GM18873 (cell line): Measurements from ENCODE around the gene GRAMD4.

ENCODE experiments used
- ATAC-seq: cut with Tn5 transposase; IDR thresholded peaks from one replicate; pipeline ENCODE4 v1.9.1; 2021; ENCODE audit warnings: mild to moderate bottlenecking, moderate library complexity, moderate number of reproducible peaks; ENCODE audit not compliant: unreplicated experiment, low FRiP score

Gene GRAMD4

DNA sequence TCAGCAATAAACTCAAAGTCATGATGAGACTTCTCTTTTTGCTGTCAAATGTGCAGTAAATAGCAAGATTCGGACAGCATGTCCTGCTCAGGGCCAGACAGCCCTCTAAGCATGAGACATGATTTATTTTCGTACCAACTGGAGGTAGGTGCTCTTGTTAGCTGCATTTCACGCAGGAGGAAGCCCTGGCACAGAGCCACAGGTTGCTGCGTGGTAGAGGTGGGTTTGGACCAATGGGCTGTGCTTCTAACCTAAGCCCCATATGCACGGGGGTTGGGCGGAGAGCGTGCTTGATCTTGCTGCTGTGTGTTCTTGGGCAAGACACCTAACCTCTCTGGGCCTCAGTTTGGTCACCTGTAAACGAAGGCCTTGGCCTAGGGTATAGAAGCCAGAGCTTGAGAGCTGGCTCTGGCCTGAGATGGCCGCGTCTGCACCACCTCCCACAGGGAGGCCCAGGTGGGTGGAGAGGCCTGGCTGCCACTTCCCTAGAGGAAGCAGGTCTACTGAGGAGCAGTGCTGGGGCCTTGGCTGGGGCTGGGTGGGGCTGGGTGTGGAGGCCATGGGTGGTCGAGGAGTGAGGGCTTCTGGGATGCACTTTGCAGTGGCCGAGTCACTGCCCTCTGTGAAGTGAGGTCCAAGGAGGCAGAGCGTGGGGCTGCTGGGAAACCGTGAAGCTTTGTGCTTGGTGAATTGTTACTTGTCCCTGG, 38.5 kb upstream of the GRAMD4 start:
- no peak for ATAC-seq

DNA sequence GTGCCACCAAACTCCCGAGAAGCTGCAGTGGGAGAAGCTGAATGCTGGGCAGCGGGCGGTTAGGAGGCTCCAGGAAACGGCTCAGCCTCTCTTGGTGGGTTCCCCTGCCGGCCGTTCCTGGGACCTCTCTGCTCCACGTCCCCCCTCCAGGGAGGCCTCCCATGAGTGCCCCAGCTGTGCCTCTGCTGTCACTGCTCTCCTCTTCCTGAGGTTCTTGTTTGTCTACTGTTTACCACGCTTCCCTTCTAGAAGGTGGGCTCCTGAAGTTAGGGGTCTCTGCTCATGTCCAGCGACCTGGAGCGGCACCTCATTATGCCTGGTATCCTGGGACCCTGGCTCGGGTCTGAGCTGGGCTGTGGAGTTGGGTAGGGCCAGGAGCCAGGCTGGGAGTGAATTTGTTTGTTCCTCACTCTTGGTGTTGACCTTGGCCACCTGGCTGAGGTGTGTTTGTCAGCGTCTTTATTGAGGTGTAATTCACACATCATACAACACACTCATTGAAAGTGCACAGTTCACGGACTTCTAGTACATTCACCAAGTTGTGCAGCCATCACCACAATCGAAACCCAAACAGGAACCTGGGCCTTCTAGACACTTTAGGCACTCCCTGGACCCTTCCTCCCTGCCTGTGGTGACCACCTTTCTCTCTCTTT, 37.8 kb upstream of the GRAMD4 start:
- ATAC-seq: no peak

DNA sequence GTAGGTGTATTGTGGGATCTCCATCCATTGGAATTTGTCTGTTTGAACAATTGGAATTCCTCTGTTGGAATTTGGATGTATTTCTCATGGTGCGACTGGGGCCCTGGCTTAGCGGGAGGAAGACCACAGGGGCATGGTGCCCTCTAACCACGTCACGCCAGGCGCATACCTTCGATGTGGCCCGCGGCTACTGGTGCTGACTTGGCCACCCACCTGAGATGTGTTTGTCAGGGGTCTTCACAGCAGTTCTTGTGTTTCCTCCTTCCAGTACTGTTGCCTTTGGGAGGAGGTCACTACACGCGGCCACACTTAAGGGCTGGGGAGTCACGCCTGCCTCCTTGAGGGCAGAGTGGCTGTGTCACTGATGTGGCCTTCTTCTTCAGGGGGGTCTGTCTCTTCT, 36.6 kb upstream of the GRAMD4 start:
- no peak for ATAC-seq

GRCh38 chr22:46584081-46584921, 35.9 kb upstream of the GRAMD4 start:
- ATAC-seq: no peak

- ATAC-seq: no peak
Measured at GRCh38 chr22:46585340-46586122, 34.7 kb upstream of the GRAMD4 start.

GRCh38 chr22:46586123-46586519, 34.1 kb upstream of the GRAMD4 start:
- no peak for ATAC-seq

DNA sequence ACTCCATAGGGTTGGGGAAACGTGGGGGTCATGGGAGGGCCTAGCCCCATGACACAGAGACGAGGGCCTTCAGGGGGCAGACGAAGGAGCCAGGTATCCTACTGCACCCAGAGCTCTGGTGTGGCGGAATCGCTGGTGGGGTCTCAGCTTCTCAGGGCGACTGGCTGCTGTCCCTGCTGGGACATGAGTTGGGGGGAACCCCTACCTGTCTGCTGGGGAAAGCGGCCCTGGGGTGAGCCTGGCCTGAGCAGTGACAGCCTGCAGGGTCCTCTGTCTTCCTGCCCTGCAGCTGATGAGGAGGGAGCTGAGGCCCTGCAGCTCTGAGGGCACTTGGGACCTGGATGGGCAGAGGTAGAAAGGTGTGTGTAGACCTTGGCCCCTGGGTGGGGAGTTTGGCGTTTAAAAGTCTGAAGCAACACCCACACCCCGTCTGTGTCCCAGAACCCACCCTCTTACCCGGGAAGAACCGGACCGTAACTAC, 33.6 kb upstream of the GRAMD4 start:
- ATAC-seq: no peak

GRCh38 chr22:46587061-46587460, 33.1 kb upstream of the GRAMD4 start:
- ATAC-seq: no peak

DNA sequence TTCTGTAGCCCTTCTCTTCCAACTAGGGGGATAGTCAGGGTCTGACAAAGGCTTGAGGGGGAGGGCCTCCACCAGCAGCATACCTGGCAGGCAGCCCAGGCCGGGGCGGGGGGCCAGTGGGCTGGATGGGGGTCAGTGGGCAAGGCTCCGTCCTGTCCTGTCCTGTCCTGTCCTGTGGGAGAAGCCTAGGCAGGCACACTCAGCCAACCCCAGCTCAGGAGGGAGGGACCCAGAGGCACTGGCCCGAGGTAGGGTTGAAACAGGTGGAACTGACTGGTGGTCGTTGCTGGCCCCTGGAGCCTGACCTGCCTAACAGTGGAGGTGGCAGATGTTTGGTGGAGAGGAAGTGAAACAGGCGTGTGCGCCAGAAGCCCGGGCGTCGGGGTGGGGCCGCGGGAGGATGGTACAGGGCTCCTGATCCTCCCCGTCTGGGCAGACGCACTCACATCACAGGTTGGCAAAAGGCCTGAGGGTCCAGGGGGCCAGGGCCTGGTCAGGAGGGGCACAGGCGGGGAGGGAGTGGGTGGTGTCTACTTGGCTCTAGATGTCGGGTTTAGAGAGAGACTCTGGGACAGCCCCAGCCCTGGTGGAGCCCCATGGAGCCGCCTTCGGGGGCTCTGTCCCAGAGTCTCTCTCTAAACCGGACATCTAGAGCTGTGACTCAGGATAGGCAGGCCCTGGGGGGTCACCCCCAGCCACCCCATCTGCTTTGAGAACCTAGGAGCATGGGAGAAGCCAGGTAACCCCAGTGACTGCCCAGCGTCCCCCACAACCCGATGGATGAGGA, 32.5 kb upstream of the GRAMD4 start:
- ATAC-seq: no peak

- ATAC-seq: no peak
Measured at GRCh38 chr22:46588279-46589140, 31.7 kb upstream of the GRAMD4 start.

DNA sequence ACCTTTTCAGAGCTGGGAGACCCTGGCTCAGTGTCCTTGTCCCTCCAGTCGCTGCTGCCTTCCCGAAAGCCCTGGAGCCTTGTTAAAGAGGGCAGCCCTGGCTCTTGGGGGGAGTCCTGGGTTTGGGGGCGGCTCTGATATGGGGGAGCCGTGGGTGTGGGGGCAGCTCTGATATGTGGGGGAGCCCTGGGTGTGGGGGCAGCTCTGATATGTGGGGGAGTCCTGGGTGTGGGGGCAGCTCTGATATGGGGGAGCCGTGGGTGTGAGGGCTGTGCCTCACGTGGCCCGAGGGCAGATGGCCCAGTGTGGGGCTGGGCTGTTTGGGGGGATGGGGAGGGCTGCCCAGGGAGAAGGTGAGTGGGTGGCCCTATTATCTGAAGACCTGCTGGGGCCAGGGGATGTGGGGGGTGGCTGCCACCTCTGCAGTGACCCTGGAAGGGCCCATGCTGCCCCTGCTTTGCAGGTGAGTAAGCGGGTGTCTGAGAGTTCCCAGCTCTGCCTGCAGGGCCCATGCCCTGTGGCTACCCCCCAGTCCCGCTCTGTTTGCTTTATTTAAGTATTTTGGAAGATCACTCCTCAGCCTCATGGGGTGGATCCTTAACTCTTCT, 30.9 kb upstream of the GRAMD4 start:
- no peak for ATAC-seq

DNA sequence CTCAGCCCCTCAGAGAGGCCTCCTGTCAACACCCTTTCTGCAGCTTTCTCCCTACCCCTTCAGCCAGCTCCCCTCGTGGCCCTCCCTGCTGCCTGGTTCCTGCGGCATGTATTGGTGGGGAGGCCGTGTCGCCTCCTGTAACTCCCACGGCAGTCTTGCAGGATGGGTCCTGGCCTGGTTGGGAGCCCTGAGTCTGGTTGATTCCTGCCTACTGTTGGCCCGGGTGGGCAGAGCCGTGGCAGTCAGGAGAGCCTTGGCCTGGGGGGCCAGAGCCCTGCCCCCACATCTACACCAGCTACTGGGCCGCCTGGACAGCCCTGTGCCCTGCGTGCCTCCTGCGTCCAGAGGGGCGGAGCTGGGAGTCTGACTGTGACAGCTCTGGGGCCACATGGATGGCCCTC, 30.3 kb upstream of the GRAMD4 start:
- ATAC-seq: no peak

DNA sequence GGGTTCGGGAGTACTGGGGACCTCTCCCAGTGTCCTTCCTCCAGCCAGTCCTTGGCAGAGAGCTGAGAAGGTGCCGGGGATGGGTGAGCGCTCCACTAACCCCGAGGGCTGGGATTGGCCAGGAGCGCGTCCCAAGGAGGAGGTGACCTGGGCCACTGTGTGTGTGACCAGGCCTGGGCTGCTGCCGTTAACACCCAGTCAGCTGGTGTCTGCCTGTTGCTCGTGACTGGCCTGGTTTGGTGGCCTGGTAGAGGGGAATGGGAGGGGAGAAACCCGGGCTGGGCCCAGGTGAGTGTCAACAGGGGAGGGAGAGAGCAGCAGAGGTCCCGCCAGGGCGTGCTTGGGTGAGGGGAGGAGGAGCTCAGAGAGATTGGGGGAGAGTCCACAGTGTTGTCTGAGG, 29.9 kb upstream of the GRAMD4 start:
- ATAC-seq: no peak

- no peak for ATAC-seq
Measured at GRCh38 chr22:46591930-46592329, 28.3 kb upstream of the GRAMD4 start.

- ATAC-seq: no peak
Measured at GRCh38 chr22:46592390-46592872, 27.8 kb upstream of the GRAMD4 start.

GRCh38 chr22:46593211-46593681, 26.9 kb upstream of the GRAMD4 start:
- no peak for ATAC-seq

DNA sequence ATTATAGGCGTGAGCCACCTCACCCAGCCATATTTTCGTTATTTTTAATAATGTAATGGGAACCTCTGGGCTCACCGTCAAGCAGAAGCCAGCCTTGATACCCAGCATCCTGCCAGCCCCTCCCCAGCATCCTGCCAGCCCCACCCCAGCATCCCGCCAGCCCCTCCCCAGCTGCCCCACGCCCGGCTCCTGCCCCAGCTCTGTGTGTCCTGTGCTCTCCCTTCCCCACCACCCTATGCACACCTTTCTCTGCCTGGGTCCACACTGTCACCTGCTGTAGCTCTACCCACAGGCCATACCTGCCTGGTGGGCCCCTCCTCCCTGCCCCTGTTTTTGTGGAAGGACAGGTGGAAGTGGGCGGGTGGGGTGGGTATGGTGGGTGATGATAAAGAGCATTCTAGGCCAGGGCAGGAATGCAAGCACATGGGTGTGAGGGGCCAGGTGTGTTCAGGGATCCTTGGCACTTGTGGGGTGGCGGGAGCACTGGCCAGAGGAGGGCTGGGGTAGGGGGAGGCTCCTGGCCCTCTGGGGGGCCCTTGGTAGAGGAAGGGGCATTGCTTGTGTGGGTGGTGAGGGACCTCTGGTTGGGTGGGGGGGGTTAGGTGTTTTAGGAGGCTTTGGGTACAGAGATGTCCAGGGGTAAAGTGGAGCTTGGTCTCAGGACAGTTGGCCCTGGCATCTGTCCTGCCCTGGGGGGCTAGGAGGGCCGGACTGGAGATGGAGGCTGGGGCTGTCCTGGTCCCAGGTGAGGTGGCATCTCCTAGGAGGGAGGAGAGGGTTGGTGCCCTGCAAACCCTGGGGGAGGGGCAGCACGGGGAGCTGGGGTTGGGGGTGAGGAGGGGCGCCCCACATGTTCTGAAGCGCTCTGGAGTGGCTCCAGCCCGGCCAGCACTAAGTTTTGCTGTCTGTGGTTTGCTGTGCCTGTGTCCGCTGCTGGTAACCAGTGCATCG, 25.9 kb upstream of the GRAMD4 start:
- ATAC-seq: no peak
